OCI-LY3 (cell line): Measurements from ENCODE around the gene RNF111.

Experiments
- CTCF ChIP-seq: fragments of 200-600, 300-600 bp; sonication (generic); IDR thresholded peaks from 2 replicates; pipeline ENCODE4 v1.5.1; 2014; ENCODE audit warnings: antibody characterized with exemption, low read length, low read depth
- EZH2phosphoT487 ChIP-seq: fragments of 200-600 bp; shearing (Covaris generic); IDR thresholded peaks from 2 replicates; pipeline ENCODE4 v1.6.1; 2018; ENCODE audit warnings: antibody characterized with exemption, mixed run types, low read depth

- TF ChIP-seq CTCF: no peak
- TF ChIP-seq EZH2phosphoT487: no peak
Measured at GRCh38 chr15:58962136-58962535, 25.3 kb upstream of the RNF111 start.
